Suprapubic skin (tissue), 3 donors: ENCODE measurements around the gene ADGRG1.

Source experiments
- CTCF ChIP-seq, 2 donors: fragments of 200-600 bp in 1 of 2; fragments of 450-650 bp in 1 of 2; sonication (generic) in 1 of 2; IDR thresholded peaks; one replicate each; pipeline ENCODE4 v1.5.1; 2016 to 2019; ENCODE audit warnings: antibody characterized with exemption in 2 of 2, mild to moderate bottlenecking in 1 of 2, moderate library complexity in 1 of 2
- EP300 ChIP-seq: sonication (generic); formaldehyde crosslinking; IDR thresholded peaks from one replicate; pipeline ENCODE4 v1.6.1; 2017; ENCODE audit warnings: antibody characterized with exemption
- POLR2A ChIP-seq, 2 donors: fragments of 450-650 bp; IDR thresholded peaks; one replicate each; pipeline ENCODE4 v1.6.1; 2017; ENCODE audit warnings: antibody characterized with exemption in 2 of 2, mild to moderate bottlenecking in 2 of 2, moderate library complexity in 2 of 2

DNA sequence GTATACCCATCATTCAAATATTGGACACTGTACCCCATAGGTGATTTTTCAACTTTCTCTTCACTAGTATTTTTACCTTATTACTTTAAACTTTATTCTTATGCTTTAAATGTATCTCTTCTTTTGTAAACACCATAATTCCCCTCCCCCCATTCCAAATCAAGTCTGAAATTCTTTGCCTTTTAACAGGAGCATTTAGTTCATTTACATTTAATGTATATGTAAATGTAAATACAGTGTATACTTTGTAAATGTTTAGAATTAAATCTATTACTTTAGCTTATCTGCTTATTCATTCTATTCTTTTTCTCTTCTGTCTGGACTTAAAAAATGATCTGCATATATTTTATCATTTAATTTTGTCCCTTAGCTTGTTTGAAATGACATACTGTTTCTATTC is 30.0 kb upstream of the ADGRG1 start:
- TF ChIP-seq CTCF (IDR thresholded peaks at IDR 0.05): no peak
- no peak for TF ChIP-seq POLR2A (IDR thresholded peaks at IDR 0.05)
- no peak for TF ChIP-seq EP300
